GM18868 (cell line): ENCODE data around the gene IRF2.
A peak's percentile ranks its signal among the peaks of the same experiment; 100 is the strongest.

Source experiments
- ATAC-seq: cut with Tn5 transposase; IDR thresholded peaks from one replicate; pipeline ENCODE4 v1.9.1; 2021; ENCODE audit warnings: mild to moderate bottlenecking, moderate library complexity; ENCODE audit not compliant: unreplicated experiment

The IRF2 gene

GRCh38 chr4:184474263-184475095, at the start of gene IRF2:
Gene IRF2, minus strand, starts transcription at chr4:184474550. Its CDS starts 45,486 bp downstream, at chr4:184429064.
- peak; percentile 73 for ATAC-seq

- ATAC-seq: no peak
Observed at GRCh38 chr4:184515606-184516005, 41.3 kb upstream of the IRF2 start.

- ATAC-seq: peak; percentile 98
Observed at GRCh38 chr4:184514121-184514988, 40.0 kb upstream of the IRF2 start.

GRCh38 chr4:184513802-184514120, 39.4 kb upstream of the IRF2 start:
- ATAC-seq: peak; percentile 12

- ATAC-seq: no peak
Observed at GRCh38 chr4:184511156-184511555, 36.8 kb upstream of the IRF2 start.

- no peak for ATAC-seq
Observed at GRCh38 chr4:184510401-184510800, 36.1 kb upstream of the IRF2 start.

GRCh38 chr4:184506527-184507121, 32.3 kb upstream of the IRF2 start:
- ATAC-seq: peak; percentile 98

- no peak for ATAC-seq
Observed at GRCh38 chr4:184504385-184504784, 30.0 kb upstream of the IRF2 start.

- peak; percentile 24 for ATAC-seq
Observed at GRCh38 chr4:184503869-184504300, 29.5 kb upstream of the IRF2 start.

- ATAC-seq: no peak
Observed at GRCh38 chr4:184500748-184501589, 26.6 kb upstream of the IRF2 start.

GRCh38 chr4:184499996-184500395, 25.6 kb upstream of the IRF2 start:
- no peak for ATAC-seq

- ATAC-seq: no peak
Observed at GRCh38 chr4:184498598-184498997, 24.2 kb upstream of the IRF2 start.

GRCh38 chr4:184489771-184490170, 15.4 kb upstream of the IRF2 start:
- no peak for ATAC-seq

- no peak for ATAC-seq
Observed at GRCh38 chr4:184487503-184487902, 13.2 kb upstream of the IRF2 start.

GRCh38 chr4:184485279-184485678, 10.9 kb upstream of the IRF2 start:
- no peak for ATAC-seq

- ATAC-seq: no peak
Observed at GRCh38 chr4:184481544-184481943, 7.2 kb upstream of the IRF2 start.

GRCh38 chr4:184479516-184479950, 5.2 kb upstream of the IRF2 start:
- ATAC-seq: no peak

GRCh38 chr4:184477201-184477999, 3.0 kb upstream of the IRF2 start:
- ATAC-seq: no peak

- no peak for ATAC-seq
Observed at GRCh38 chr4:184476695-184477094, 2.3 kb upstream of the IRF2 start.

- no peak for ATAC-seq
Observed at GRCh38 chr4:184475498-184475897, 1.1 kb upstream of the IRF2 start.
